ENCODE results near the gene KIAA1671. TPM values are rescaled to one million over a fixed set of nuclear protein-coding genes. Genes with fewer than 3 reads are reported as not detected.

Gene KIAA1671
- polyA plus RNA-seq, 1 of the 3 experiments (the other 2 are of a cell fraction): 7.4 TPM

GRCh38 chr22:25105817-25106650 is 153.5 kb downstream of the KIAA1671 start:
- ChIA-PET POLR2A (interaction anchor here (0.7 kb wide), 1 partner anchor 21 kb away, joined by 3 read pairs; no protein-coding TSS in a partner anchor), CTCF (interaction anchor here (1.0 to 2.1 kb wide), 4 partner anchors 26 to 96 kb away, joined by 3 to 6 read pairs (median 4); no protein-coding TSS in a partner anchor)
- Histone ChIP-seq H4K20me1 (ENCODE audit: insufficient read depth) (peaks cover 25% of the 10 kb centered on the region), H3K27me3 (ENCODE audit: insufficient read depth) (no peaks in the 10 kb centered on the region), H3K79me2 (ENCODE audit: insufficient read depth) (no peaks in the 10 kb centered on the region), H3F3A (replicated peaks; ENCODE audit: insufficient read depth) (no peaks in the 10 kb centered on the region), H3K27ac (ENCODE audit: low read depth in 2 of 2, low read length in 1 of 2) (no peak overlapping the region), H3K36me3 (replicated peaks in 1 of 2; ENCODE audit: control insufficient read depth in 1 of 2, insufficient read depth in 2 of 2, low read length in 1 of 2) (no peaks in the 10 kb centered on the region), H3K9me3 (no peaks in the 10 kb centered on the region), H3K4me1 (ENCODE audit: control insufficient read depth in 1 of 2, insufficient read depth in 2 of 2, low read depth in 1 of 2, low read length in 1 of 2) (peaks cover 0 to 10% of the 10 kb centered on the region in 2 experiments; a peak in 1 of 4 replicates), H3K9ac (no peak overlapping the region), H3K4me3 (ENCODE audit: low read depth in 2 of 2, low read length in 1 of 2) (no peak overlapping the region), H2AFZ (ENCODE audit: low read depth) (no peak overlapping the region), H3K4me2 (no peak overlapping the region), H3K9me2 (no peaks in the 10 kb centered on the region)
- 73% methylated on average over 7 of the region's 7 CpGs for WGBS (ENCODE audit: low lambda C conversion rate)
- TF ChIP-seq SMC3 (IDR thresholded peaks at IDR 0.05; ENCODE audit: low read depth, low read length) (no peak), EP300 (IDR thresholded peaks at IDR 0.05; ENCODE audit: borderline replicate concordance in 1 of 2, low read depth in 1 of 2, low read length in 1 of 2) (no peak), RCOR1 (IDR thresholded peaks at IDR 0.05; ENCODE audit: low read length) (no peak), GATA2 (CRISPR knock-in tag; IDR thresholded peaks at IDR 0.05) (no peak), REST (IDR thresholded peaks at IDR 0.05; ENCODE audit: low read depth, low read length) (no peak), RAD21 (IDR thresholded peaks at IDR 0.05; ENCODE audit: low read length) (no peak), FOSL2 (IDR thresholded peaks at IDR 0.05; ENCODE audit: borderline replicate concordance, low read depth) (no peak), ZBTB33 (IDR thresholded peaks at IDR 0.05; ENCODE audit: borderline replicate concordance, low read depth) (no peak), GABPA (IDR thresholded peaks at IDR 0.05; ENCODE audit: low read depth) (no peak), RFX5 (IDR thresholded peaks at IDR 0.05; ENCODE audit: low read length) (no peak), POLR2AphosphoS5 (IDR thresholded peaks at IDR 0.05; ENCODE audit: low read depth, low read length) (no peak), PBX3 (IDR thresholded peaks at IDR 0.05) (no peak), TAF1 (IDR thresholded peaks at IDR 0.05; ENCODE audit: borderline replicate concordance, low read depth, low read length) (no peak), ELF1 (IDR thresholded peaks at IDR 0.05) (no peak), MXI1 (IDR thresholded peaks at IDR 0.05; ENCODE audit: low read depth, low read length) (no peak), CHD2 (IDR thresholded peaks at IDR 0.05; ENCODE audit: low read length, partially characterized antibody) (no peak), NRF1 (IDR thresholded peaks at IDR 0.05; ENCODE audit: low read depth, low read length) (no peak), TCF12 (IDR thresholded peaks at IDR 0.05) (no peak), TEAD4 (IDR thresholded peaks at IDR 0.05; ENCODE audit: borderline replicate concordance, insufficient read depth) (no peak), FOXM1 (IDR thresholded peaks at IDR 0.05; ENCODE audit: low read depth) (no peak)
- no peak for DNase-seq
